ENCODE data around the gene TSPAN31.

- TF ChIP-seq GATA2 (IDR thresholded peaks at IDR 0.05; ENCODE audit: low read depth, low read length) = no peak
- TF ChIP-seq GATA3 (IDR thresholded peaks at IDR 0.05; ENCODE audit: low read depth, low read length) = no peak
Measured at GRCh38 chr12:57695770-57696432, 48.9 kb upstream of the TSPAN31 start.
